Suprapubic skin (tissue), 4 donors: ENCODE results near the gene TBC1D25. TPM values are rescaled to one million over a fixed set of nuclear protein-coding genes. Genes with fewer than 3 reads are reported as not detected.

Experiments
- DNase-seq, 2 donors: peaks; one replicate each; pipeline ENCODE4 v3.0.0-alpha.2; 2019; ENCODE audit warnings: low spot score in 2 of 2
- H3K27ac ChIP-seq: fragments of 200-600 bp; sonication (generic); one replicate; pipeline ENCODE4 v1.5.1; 2019
- H3K27me3 ChIP-seq: fragments of 200-600 bp; sonication (generic); one replicate; pipeline ENCODE4 v1.5.1; 2019
- H3K36me3 ChIP-seq: fragments of 200-600 bp; sonication (generic); one replicate; pipeline ENCODE4 v1.5.1; 2019
- H3K4me1 ChIP-seq: fragments of 200-600 bp; sonication (generic); one replicate; pipeline ENCODE4 v1.5.1; 2019
- H3K4me3 ChIP-seq: fragments of 200-600 bp; sonication (generic); one replicate; pipeline ENCODE4 v1.5.1; 2019; ENCODE audit warnings: mild to moderate bottlenecking
- H3K9me3 ChIP-seq: fragments of 200-600 bp; sonication (generic); one replicate; pipeline ENCODE4 v1.5.1; 2019
- EP300 ChIP-seq: sonication (generic); formaldehyde crosslinking; IDR thresholded peaks from one replicate; pipeline ENCODE4 v1.6.1; 2017; ENCODE audit warnings: antibody characterized with exemption
- POLR2A ChIP-seq, 2 donors: fragments of 450-650 bp; IDR thresholded peaks; one replicate each; pipeline ENCODE4 v1.6.1; 2017; ENCODE audit warnings: antibody characterized with exemption in 2 of 2, mild to moderate bottlenecking in 2 of 2, moderate library complexity in 2 of 2
- POLR2AphosphoS5 ChIP-seq, 3 donors: sonication (generic); formaldehyde crosslinking; IDR thresholded peaks; one replicate each; pipeline ENCODE4 v1.6.1; 2017; ENCODE audit warnings: antibody characterized with exemption in 3 of 3
- WGBS: methylation state at CpG from one replicate; pipeline ENCODE4 v1.1.5; 2018; 5-methylcytosine and 5-hydroxymethylcytosine counted together
- total RNA-seq, 4 donors: library from RNA; depleted of rRNA; stranded (reverse); fragments of >200 nt; gene quantifications; one replicate each; pipeline ENCODE4 v1.1.0, GENCODE V29; 2016
- TF ChIP-seq, protein P1 (sequence below), 2 donors: fragments of 200-600 bp in 1 of 2; fragments of 450-650 bp in 1 of 2; sonication (generic) in 1 of 2; IDR thresholded peaks; one replicate each; pipeline ENCODE4 v1.5.1; 2016 to 2019; ENCODE audit warnings: antibody characterized with exemption in 2 of 2, mild to moderate bottlenecking in 1 of 2, moderate library complexity in 1 of 2

Gene TBC1D25, protein sequence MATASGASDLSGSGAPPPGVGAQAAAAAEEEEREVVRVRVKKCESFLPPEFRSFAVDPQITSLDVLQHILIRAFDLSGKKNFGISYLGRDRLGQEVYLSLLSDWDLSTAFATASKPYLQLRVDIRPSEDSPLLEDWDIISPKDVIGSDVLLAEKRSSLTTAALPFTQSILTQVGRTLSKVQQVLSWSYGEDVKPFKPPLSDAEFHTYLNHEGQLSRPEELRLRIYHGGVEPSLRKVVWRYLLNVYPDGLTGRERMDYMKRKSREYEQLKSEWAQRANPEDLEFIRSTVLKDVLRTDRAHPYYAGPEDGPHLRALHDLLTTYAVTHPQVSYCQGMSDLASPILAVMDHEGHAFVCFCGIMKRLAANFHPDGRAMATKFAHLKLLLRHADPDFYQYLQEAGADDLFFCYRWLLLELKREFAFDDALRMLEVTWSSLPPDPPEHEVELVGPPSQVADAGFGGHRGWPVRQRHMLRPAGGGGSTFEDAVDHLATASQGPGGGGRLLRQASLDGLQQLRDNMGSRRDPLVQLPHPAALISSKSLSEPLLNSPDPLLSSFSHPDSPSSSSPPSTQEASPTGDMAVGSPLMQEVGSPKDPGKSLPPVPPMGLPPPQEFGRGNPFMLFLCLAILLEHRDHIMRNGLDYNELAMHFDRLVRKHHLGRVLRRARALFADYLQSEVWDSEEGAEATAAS
- 10 to 100 TPM; 12.9 to 21.2 (median 17.3) TPM for total RNA-seq

DNA sequence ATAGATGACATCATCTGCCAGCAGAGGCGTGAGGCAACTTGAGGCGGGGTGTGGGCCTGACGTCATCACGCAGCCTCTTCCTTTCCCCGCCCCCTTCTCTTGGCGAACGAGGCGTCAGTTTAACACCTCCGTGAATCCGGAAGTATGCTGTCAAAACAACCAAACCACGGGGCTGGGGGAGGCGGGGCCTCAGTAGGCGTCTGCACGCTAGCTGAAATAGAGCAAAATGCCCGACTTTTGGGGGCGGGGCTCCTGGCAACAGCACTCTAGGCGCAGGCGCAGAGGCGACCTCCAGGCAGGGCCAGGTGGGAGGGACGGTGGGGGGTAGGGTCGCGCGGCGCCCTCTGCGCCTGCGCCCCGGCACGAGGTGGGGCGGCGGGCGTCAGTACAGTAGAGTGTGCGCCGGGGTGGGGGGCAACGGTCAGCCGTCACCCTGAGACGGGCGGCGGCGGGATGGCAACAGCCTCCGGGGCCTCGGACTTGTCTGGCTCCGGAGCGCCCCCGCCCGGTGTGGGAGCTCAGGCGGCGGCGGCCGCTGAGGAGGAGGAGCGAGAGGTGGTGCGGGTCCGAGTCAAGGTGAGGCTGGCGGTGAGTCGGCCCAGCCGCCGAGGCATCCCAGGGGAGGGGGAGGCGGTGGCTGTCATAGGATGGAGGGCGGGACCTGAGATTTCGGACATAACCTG lies at the start of gene TBC1D25:
TSS of gene TBC1D25 (plus strand) at position 370 of the 683 bp plus-strand sequence. CDS start at position 454, 84 bp downstream.
- Histone ChIP-seq H3K36me3 (peaks cover 2% of the 10 kb centered on the region), H3K4me1 (peaks cover 9% of the 10 kb centered on the region), H3K27me3 (no peaks in the 10 kb centered on the region), H3K9me3 (no peaks in the 10 kb centered on the region), H3K4me3 (peak within 1 kb of the TSS; percentile 66), H3K27ac (peak within 1 kb of the TSS; percentile 93)
- TF ChIP-seq POLR2A (IDR thresholded peaks at IDR 0.05) (peak in 1 of 2 donors; percentile 32), POLR2AphosphoS5 (IDR thresholded peaks at IDR 0.05) (peak in 1 of 3 donors; percentile 63), EP300 (no peak)
- TF ChIP-seq, protein P1, sequence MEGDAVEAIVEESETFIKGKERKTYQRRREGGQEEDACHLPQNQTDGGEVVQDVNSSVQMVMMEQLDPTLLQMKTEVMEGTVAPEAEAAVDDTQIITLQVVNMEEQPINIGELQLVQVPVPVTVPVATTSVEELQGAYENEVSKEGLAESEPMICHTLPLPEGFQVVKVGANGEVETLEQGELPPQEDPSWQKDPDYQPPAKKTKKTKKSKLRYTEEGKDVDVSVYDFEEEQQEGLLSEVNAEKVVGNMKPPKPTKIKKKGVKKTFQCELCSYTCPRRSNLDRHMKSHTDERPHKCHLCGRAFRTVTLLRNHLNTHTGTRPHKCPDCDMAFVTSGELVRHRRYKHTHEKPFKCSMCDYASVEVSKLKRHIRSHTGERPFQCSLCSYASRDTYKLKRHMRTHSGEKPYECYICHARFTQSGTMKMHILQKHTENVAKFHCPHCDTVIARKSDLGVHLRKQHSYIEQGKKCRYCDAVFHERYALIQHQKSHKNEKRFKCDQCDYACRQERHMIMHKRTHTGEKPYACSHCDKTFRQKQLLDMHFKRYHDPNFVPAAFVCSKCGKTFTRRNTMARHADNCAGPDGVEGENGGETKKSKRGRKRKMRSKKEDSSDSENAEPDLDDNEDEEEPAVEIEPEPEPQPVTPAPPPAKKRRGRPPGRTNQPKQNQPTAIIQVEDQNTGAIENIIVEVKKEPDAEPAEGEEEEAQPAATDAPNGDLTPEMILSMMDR (IDR thresholded peaks at IDR 0.05) = peak in 1 of 2 donors; percentile 38
- 52% methylated on average over 59 of the region's 59 CpGs for WGBS
- DNase-seq = peak; percentile 97 to 98

DNA sequence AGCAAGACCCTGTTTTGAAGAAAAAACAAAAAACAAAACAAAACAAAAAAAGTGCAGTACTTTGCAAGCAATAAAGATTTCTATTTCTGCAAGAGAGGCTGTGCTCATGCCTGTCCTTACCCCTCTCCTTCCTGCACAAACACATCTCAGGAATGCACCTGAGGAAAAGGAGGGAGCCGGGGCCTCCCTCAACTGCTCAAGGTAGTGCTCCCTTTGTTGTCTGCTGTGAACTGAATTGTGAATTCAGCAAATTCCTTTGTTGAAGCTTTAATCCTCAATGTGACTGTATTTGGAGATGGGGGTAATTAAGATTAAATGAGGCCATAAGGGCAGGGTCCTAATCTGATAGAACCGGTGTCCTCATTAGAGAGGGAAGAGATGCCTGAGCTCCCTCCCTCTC lies 49.6 kb upstream of the TBC1D25 start:
- Histone ChIP-seq H3K9me3 (no peaks in the 10 kb centered on the region), H3K27ac (peak overlapping the region; percentile 60), H3K4me1 (no peaks in the 10 kb centered on the region), H3K36me3 (no peaks in the 10 kb centered on the region), H3K4me3 (no peak overlapping the region), H3K27me3 (no peaks in the 10 kb centered on the region)
- TF ChIP-seq POLR2AphosphoS5 (IDR thresholded peaks at IDR 0.05) = no peak
- TF ChIP-seq, protein P1 (IDR thresholded peaks at IDR 0.05) = no peak
- no peak for TF ChIP-seq EP300
- no peak for TF ChIP-seq POLR2A (IDR thresholded peaks at IDR 0.05)
- no peak for DNase-seq
- 65% methylated on average over 2 of the region's 2 CpGs for WGBS

DNA sequence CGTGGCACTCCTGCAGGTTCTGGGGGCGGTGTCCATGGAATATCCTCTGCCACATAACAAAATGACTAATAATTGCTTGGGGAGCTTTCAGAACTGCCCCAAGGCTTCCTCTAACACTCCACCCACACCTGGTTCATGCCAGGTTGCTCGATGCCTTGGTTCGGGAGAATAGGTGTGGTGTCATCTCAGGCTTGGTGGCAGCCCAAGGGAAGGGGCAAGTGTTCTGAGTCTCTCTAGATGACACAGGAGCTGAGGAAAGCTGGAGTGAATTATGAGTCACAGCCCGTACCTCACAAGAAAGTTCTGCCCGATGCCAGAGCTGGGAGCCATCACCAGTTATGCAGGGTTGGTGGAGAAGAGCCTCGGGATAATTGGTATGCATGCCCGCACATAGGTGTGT lies 48.9 kb upstream of the TBC1D25 start:
- no peak for DNase-seq
- no peaks in the 10 kb centered on the region for H3K4me1 ChIP-seq
- TF ChIP-seq, protein P1 (IDR thresholded peaks at IDR 0.05) = no peak
- TF ChIP-seq EP300 = no peak
- no peak for TF ChIP-seq POLR2A (IDR thresholded peaks at IDR 0.05)
- no peak for TF ChIP-seq POLR2AphosphoS5 (IDR thresholded peaks at IDR 0.05)
- no peaks in the 10 kb centered on the region for H3K27me3 ChIP-seq
- H3K36me3 ChIP-seq = no peaks in the 10 kb centered on the region
- H3K27ac ChIP-seq = peak overlapping the region; percentile 60
- no peak overlapping the region for H3K4me3 ChIP-seq
- 64% methylated on average over 8 of the region's 8 CpGs for WGBS
- no peaks in the 10 kb centered on the region for H3K9me3 ChIP-seq

- WGBS = 84% methylated on average over 6 of the region's 9 CpGs
- DNase-seq = no peak
- no peaks in the 10 kb centered on the region for H3K27me3 ChIP-seq
- TF ChIP-seq, protein P1 (IDR thresholded peaks at IDR 0.05) = no peak
- no peak for TF ChIP-seq POLR2AphosphoS5 (IDR thresholded peaks at IDR 0.05)
- TF ChIP-seq POLR2A (IDR thresholded peaks at IDR 0.05) = no peak
- TF ChIP-seq EP300 = no peak
- H3K36me3 ChIP-seq = no peaks in the 10 kb centered on the region
- no peak overlapping the region for H3K4me3 ChIP-seq
- no peaks in the 10 kb centered on the region for H3K9me3 ChIP-seq
- H3K27ac ChIP-seq = no peak overlapping the region
- H3K4me1 ChIP-seq = no peaks in the 10 kb centered on the region
These were observed 47.7 kb upstream of the TBC1D25 start for GRCh38 chrX:48491809-48492208.
